IMR-90 (cell line): Measurements from ENCODE around the gene PRM3. TPM values are rescaled to one million over a fixed set of nuclear protein-coding genes. Genes with fewer than 3 reads are reported as not detected.

ENCODE experiments used
- ATAC-seq: fragments of 200-7000 bp; cut with Tn5 transposase; 2 replicates; pipeline ENCODE4 v1.9.1; 2020; ENCODE audit warnings: low read depth, mild to moderate bottlenecking, moderate library complexity
- BruUV-seq: library from RNA; stranded (reverse); fragments of 400-500 nt; replicated peaks from 2 replicates; lab custom pipeline; 2021; lab: Mats Ljungman, UMichigan
- CTCF ChIA-PET: fragments of 300-600 bp; formaldehyde crosslinking; extraction: SDS; loops from one replicate; lab custom pipeline; 2021; ENCODE audit warnings: antibody characterized with exemption; lab: Yijun Ruan, JAX
- POLR2A ChIA-PET: fragments of 300-600 bp; sonication (Branson Sonifier 250); formaldehyde crosslinking; loops from one replicate; lab custom pipeline; 2022; ENCODE audit warnings: antibody characterized with exemption; ENCODE audit not compliant: unreplicated experiment; lab: Charles Lee
- DNase-seq: peaks from one replicate; pipeline ENCODE4 v3.0.0; 2013
- H2AFZ ChIP-seq: replicated peaks from 2 replicates; pipeline ENCODE3; 2013; ENCODE audit warnings: low read length, mild to moderate bottlenecking; ENCODE audit not compliant: poor library complexity
- H2AK5ac ChIP-seq: 2 replicates; pipeline ENCODE4 v1.6.1; 2013; ENCODE audit warnings: low read depth, low read length, inconsistent platforms
- H2AK9ac ChIP-seq: replicated peaks from 2 replicates; pipeline ENCODE3; 2013; ENCODE audit warnings: mild to moderate bottlenecking, low read depth, low read length, moderate library complexity; ENCODE audit not compliant: poor library complexity
- H2BK120ac ChIP-seq: 2 replicates; pipeline ENCODE4 v1.6.1; 2013; ENCODE audit warnings: low read depth, low read length, inconsistent platforms
- H2BK15ac ChIP-seq: 3 replicates; pipeline ENCODE4 v1.6.1; 2013; ENCODE audit warnings: low read depth, low read length, inconsistent platforms
- H2BK20ac ChIP-seq: 2 replicates; pipeline ENCODE4 v1.6.1; 2013; ENCODE audit warnings: low read depth, mild to moderate bottlenecking, inconsistent platforms, low read length, moderate library complexity
- H2BK5ac ChIP-seq: 2 replicates; pipeline ENCODE4 v1.6.1; 2013; ENCODE audit warnings: mild to moderate bottlenecking, low read depth, low read length, inconsistent platforms; ENCODE audit not compliant: poor library complexity, severe bottlenecking
- H3K14ac ChIP-seq: replicated peaks from 2 replicates; pipeline ENCODE4 v1.6.1; 2013; ENCODE audit warnings: low read depth, low read length, inconsistent platforms
- H3K18ac ChIP-seq: 2 replicates; pipeline ENCODE4 v1.6.1; 2013; ENCODE audit warnings: low read depth, low read length, control low read depth
- H3K23ac ChIP-seq: 2 replicates; pipeline ENCODE4 v1.6.1; 2013; ENCODE audit warnings: low read depth, low read length, inconsistent platforms
- H3K27ac ChIP-seq: 2 replicates; pipeline ENCODE4 v1.5.1; 2013; ENCODE audit warnings: mild to moderate bottlenecking, control low read depth, low read length; ENCODE audit not compliant: insufficient read depth
- H3K27me3 ChIP-seq: 2 replicates; pipeline ENCODE4 v1.6.1; 2013; ENCODE audit warnings: low read length; ENCODE audit not compliant: control insufficient read depth, insufficient read depth
- H3K36me3 ChIP-seq: 2 replicates; pipeline ENCODE4 v1.6.1; 2013; ENCODE audit warnings: low read length, mixed read lengths; ENCODE audit not compliant: control insufficient read depth, insufficient read depth
- H3K4ac ChIP-seq: 2 replicates; pipeline ENCODE4 v1.6.1; 2013; ENCODE audit warnings: low read depth, low read length, inconsistent platforms
- H3K4me1 ChIP-seq: 2 replicates; pipeline ENCODE4 v1.6.1; 2013; ENCODE audit warnings: low read length, mixed read lengths; ENCODE audit not compliant: control insufficient read depth, insufficient read depth
- H3K4me2 ChIP-seq: 2 replicates; pipeline ENCODE4 v1.6.1; 2013; ENCODE audit warnings: low read depth, mild to moderate bottlenecking, control low read depth, low read length, moderate library complexity
- H3K4me3 ChIP-seq: 2 replicates; pipeline ENCODE4 v1.5.1; 2013; ENCODE audit warnings: low read depth, mild to moderate bottlenecking, control low read depth, low read length, moderate library complexity; ENCODE audit not compliant: insufficient read depth
- H3K56ac ChIP-seq: 2 replicates; pipeline ENCODE4 v1.6.1; 2013; ENCODE audit warnings: low read length, inconsistent platforms; ENCODE audit not compliant: insufficient read depth; ENCODE audit errors: extremely low read depth
- H3K79me1 ChIP-seq, 2 experiments: 2 replicates each; pipeline ENCODE4 v1.6.1; 2013; ENCODE audit warnings: low read length in 2 of 2, inconsistent platforms in 1 of 2, low read depth in 1 of 2
- H3K9ac ChIP-seq: 2 replicates; pipeline ENCODE4 v1.6.1; 2013; ENCODE audit warnings: low read depth, low read length, control low read depth
- H3K9me1 ChIP-seq: 2 replicates; pipeline ENCODE4 v1.6.1; 2013; ENCODE audit warnings: low read length, inconsistent platforms; ENCODE audit not compliant: insufficient read depth
- H3K9me3 ChIP-seq: 2 replicates; pipeline ENCODE4 v1.6.1; 2013; ENCODE audit warnings: low read length; ENCODE audit not compliant: control insufficient read depth, insufficient read depth
- H4K20me1 ChIP-seq: 2 replicates; pipeline ENCODE4 v1.6.1; 2013; ENCODE audit warnings: low read length, inconsistent platforms; ENCODE audit not compliant: insufficient read depth
- H4K5ac ChIP-seq: 2 replicates; pipeline ENCODE4 v1.6.1; 2013; ENCODE audit warnings: mild to moderate bottlenecking, low read depth, low read length, control low read depth
- H4K8ac ChIP-seq, 2 experiments: 2 replicates each; pipeline ENCODE4 v1.6.1; 2013; ENCODE audit warnings: low read depth in 2 of 2, low read length in 2 of 2, control low read depth in 1 of 2, inconsistent platforms in 1 of 2
- H4K91ac ChIP-seq: 2 replicates; pipeline ENCODE4 v1.6.1; 2013; ENCODE audit warnings: low read depth, low read length, inconsistent platforms; ENCODE audit not compliant: insufficient read depth
- BHLHE40 ChIP-seq: fragments of 150-350 bp; IDR thresholded peaks from 2 replicates; pipeline ENCODE4 v1.6.1; 2016; ENCODE audit warnings: mild to moderate bottlenecking, low read depth, low read length
- CEBPB ChIP-seq: IDR thresholded peaks from 2 replicates; pipeline ENCODE4 v1.6.1; 2012; ENCODE audit warnings: low read depth, low read length, improper control_type of control experiment
- CHD1 ChIP-seq: IDR thresholded peaks from 2 replicates; pipeline ENCODE4 v1.6.1; 2012; ENCODE audit warnings: low read depth, low read length, improper control_type of control experiment
- FOS ChIP-seq: fragments of 150-350 bp; IDR thresholded peaks from 2 replicates; pipeline ENCODE4 v1.6.1; 2016; ENCODE audit warnings: low read depth, low read length
- MAFK ChIP-seq: IDR thresholded peaks from 2 replicates; pipeline ENCODE4 v1.6.1; 2012; ENCODE audit warnings: low read depth, low read length, improper control_type of control experiment
- MAZ ChIP-seq: IDR thresholded peaks from 2 replicates; pipeline ENCODE4 v1.6.1; 2012; ENCODE audit warnings: low read depth, mild to moderate bottlenecking, low read length, improper control_type of control experiment, moderate library complexity, borderline replicate concordance
- NFE2L2 ChIP-seq: fragments of 150-350 bp; IDR thresholded peaks from 2 replicates; pipeline ENCODE4 v1.6.1; 2016; ENCODE audit warnings: low read depth, mild to moderate bottlenecking, low read length
- POLR2A ChIP-seq: IDR thresholded peaks from 2 replicates; pipeline ENCODE4 v1.6.1; 2012; ENCODE audit warnings: mild to moderate bottlenecking, low read depth, low read length
- RAD21 ChIP-seq: IDR thresholded peaks from 2 replicates; pipeline ENCODE4 v1.6.1; 2012; ENCODE audit warnings: low read length, improper control_type of control experiment
- RCOR1 ChIP-seq: IDR thresholded peaks from 2 replicates; pipeline ENCODE4 v1.6.1; 2012; ENCODE audit warnings: mild to moderate bottlenecking, low read length, improper control_type of control experiment; ENCODE audit not compliant: insufficient replicate concordance
- RFX5 ChIP-seq: IDR thresholded peaks from 2 replicates; pipeline ENCODE4 v1.8.0; 2012; ENCODE audit warnings: low read depth, mild to moderate bottlenecking, low read length, moderate library complexity
- SMC3 ChIP-seq: fragments of 150-350 bp; IDR thresholded peaks from 2 replicates; pipeline ENCODE4 v1.6.1; 2016; ENCODE audit warnings: low read depth, mild to moderate bottlenecking, antibody characterized with exemption, low read length, moderate library complexity
- USF2 ChIP-seq: fragments of 150-350 bp; IDR thresholded peaks from 2 replicates; pipeline ENCODE4 v1.6.1; 2017; ENCODE audit warnings: mild to moderate bottlenecking, antibody characterized with exemption, low read length, low read depth
- WGBS, 2 experiments: methylation state at CpG; one replicate each; pipeline versions ENCODE4 v1.1.5 to v1.1.7; 2013; ENCODE audit warnings: missing lambda C conversion rate in 2 of 2; ENCODE audit not compliant: insufficient read length in 1 of 2; ENCODE audit errors: extremely low coverage in 2 of 2; 5-methylcytosine and 5-hydroxymethylcytosine counted together
- dilution Hi-C: fragments of 300-500 bp; cut with HindIII; formaldehyde crosslinking; loops from one replicate; pipeline ENCODE4 v1.14.3; 2018; ENCODE audit warnings: low sequenced_read_pairs; ENCODE audit not compliant: unreplicated experiment
- in situ Hi-C: fragments of 300-500 bp; cut with MboI; formaldehyde crosslinking; loops from 3 replicates; pipeline ENCODE4 v1.14.3; 2019; ENCODE audit warnings: low sequenced_read_pairs, inconsistent platforms, mixed read lengths
- intact Hi-C: fragments of 100-400 bp; cut with micrococcal nuclease; formaldehyde crosslinking; loops from 2 replicates; pipeline ENCODE4 v1.10.0; 2022
- polyA plus RNA-seq, 3 experiments: library from polyadenylated mRNA; depleted of rRNA; stranded (reverse); fragments of >200 nt; gene quantifications; 2 replicates each; pipeline ENCODE4 v1.2.3, GENCODE V29; 2012; ENCODE audit warnings: low replicate concordance in 1 of 3
- total RNA-seq: library from RNA; depleted of rRNA; stranded (reverse); fragments of >200 nt; gene quantifications from 2 replicates; pipeline ENCODE4 v1.2.3, GENCODE V29; 2012
- TF ChIP-seq, protein P1 (sequence below): conservative IDR thresholded peaks from 2 replicates; pipeline ENCODE4 v1.5.1; 2012; ENCODE audit warnings: mild to moderate bottlenecking, low read depth, low read length, improper control_type of control experiment
- TF ChIP-seq, protein P2 (sequence below): fragments of 150-350 bp; IDR thresholded peaks from 2 replicates; pipeline ENCODE4 v1.6.1; 2016; ENCODE audit warnings: low read depth, mild to moderate bottlenecking, low read length, moderate library complexity, borderline replicate concordance

Gene PRM3
- total and polyA plus RNA-seq, 2 of the 4 experiments (the other 2 are of a cell fraction): not detected

GRCh38 chr16:11308493-11309283 lies 35.3 kb upstream of the PRM3 start:
- Histone ChIP-seq H3K23ac (no peak overlapping the region), H3K4me3 (no peak overlapping the region), H2BK20ac (no peak overlapping the region), H2AK5ac (no peak overlapping the region), H3K4me1 (peaks cover 16% of the 10 kb centered on the region), H3K9me1 (peaks cover 16% of the 10 kb centered on the region), H4K20me1 (no peaks in the 10 kb centered on the region), H3K27ac (no peak overlapping the region), H4K91ac (no peak overlapping the region), H3K36me3 (no peaks in the 10 kb centered on the region), H3K14ac (no peak overlapping the region), H4K8ac (no peak overlapping the region), H3K79me1 (peaks cover 0 to 5% of the 10 kb centered on the region in 2 experiments; a peak in 2 of 4 replicates), H2BK5ac (no peak overlapping the region), H3K56ac (no peak overlapping the region), H2AFZ (no peak overlapping the region), H3K9ac (no peak overlapping the region), H2BK120ac (no peak overlapping the region), H3K27me3 (no peaks in the 10 kb centered on the region), H3K9me3 (no peaks in the 10 kb centered on the region), H3K18ac (no peak overlapping the region), H3K4ac (no peak overlapping the region), H2AK9ac (no peak overlapping the region), H3K4me2 (no peak overlapping the region), H2BK15ac (no peak overlapping the region), H4K5ac (no peak overlapping the region)
- ATAC-seq: no peak
- dilution Hi-C loops (no loop called here), intact Hi-C loops (no loop called here), in situ Hi-C loops (loop anchor here (5.0 kb wide), 1 partner anchor 46 kb away; no protein-coding TSS in a partner anchor)
- ChIA-PET CTCF (no interaction called here), POLR2A (no interaction called here)
- WGBS, 2 experiments: 71% methylated on average over 5 of the region's 15 CpGs; no CpG with 5 or more reads in 1 of the 2 experiments
- no peak for DNase-seq
- no TSS peak for BruUV-seq
- TF ChIP-seq MAZ (no peak), RCOR1 (no peak), MAFK (no peak), NFE2L2 (no peak), RAD21 (no peak), FOS (no peak), BHLHE40 (no peak), CEBPB (no peak), USF2 (no peak), SMC3 (no peak), RFX5 (no peak), CHD1 (no peak), POLR2A (no peak)
- TF ChIP-seq, protein P1, sequence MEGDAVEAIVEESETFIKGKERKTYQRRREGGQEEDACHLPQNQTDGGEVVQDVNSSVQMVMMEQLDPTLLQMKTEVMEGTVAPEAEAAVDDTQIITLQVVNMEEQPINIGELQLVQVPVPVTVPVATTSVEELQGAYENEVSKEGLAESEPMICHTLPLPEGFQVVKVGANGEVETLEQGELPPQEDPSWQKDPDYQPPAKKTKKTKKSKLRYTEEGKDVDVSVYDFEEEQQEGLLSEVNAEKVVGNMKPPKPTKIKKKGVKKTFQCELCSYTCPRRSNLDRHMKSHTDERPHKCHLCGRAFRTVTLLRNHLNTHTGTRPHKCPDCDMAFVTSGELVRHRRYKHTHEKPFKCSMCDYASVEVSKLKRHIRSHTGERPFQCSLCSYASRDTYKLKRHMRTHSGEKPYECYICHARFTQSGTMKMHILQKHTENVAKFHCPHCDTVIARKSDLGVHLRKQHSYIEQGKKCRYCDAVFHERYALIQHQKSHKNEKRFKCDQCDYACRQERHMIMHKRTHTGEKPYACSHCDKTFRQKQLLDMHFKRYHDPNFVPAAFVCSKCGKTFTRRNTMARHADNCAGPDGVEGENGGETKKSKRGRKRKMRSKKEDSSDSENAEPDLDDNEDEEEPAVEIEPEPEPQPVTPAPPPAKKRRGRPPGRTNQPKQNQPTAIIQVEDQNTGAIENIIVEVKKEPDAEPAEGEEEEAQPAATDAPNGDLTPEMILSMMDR: no peak
- TF ChIP-seq, protein P2, sequence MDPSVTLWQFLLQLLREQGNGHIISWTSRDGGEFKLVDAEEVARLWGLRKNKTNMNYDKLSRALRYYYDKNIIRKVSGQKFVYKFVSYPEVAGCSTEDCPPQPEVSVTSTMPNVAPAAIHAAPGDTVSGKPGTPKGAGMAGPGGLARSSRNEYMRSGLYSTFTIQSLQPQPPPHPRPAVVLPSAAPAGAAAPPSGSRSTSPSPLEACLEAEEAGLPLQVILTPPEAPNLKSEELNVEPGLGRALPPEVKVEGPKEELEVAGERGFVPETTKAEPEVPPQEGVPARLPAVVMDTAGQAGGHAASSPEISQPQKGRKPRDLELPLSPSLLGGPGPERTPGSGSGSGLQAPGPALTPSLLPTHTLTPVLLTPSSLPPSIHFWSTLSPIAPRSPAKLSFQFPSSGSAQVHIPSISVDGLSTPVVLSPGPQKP: no peak
